Measurements from ENCODE around the gene BAZ1B. TPM values are rescaled to one million over a fixed set of nuclear protein-coding genes. Genes with fewer than 3 reads are reported as not detected.
"Not testable (repeated sequence)": the region's sequence is repeated elsewhere in the genome, so short reads cannot be mapped to it uniquely, and the experiment has no call there.

BAZ1B gene
- total RNA-seq, 5 donors from 2014 or later (not counting 1 experiment from before 2014, with no cell fraction given), result 57.1 to 64.5 (median 63.0) TPM

DNA sequence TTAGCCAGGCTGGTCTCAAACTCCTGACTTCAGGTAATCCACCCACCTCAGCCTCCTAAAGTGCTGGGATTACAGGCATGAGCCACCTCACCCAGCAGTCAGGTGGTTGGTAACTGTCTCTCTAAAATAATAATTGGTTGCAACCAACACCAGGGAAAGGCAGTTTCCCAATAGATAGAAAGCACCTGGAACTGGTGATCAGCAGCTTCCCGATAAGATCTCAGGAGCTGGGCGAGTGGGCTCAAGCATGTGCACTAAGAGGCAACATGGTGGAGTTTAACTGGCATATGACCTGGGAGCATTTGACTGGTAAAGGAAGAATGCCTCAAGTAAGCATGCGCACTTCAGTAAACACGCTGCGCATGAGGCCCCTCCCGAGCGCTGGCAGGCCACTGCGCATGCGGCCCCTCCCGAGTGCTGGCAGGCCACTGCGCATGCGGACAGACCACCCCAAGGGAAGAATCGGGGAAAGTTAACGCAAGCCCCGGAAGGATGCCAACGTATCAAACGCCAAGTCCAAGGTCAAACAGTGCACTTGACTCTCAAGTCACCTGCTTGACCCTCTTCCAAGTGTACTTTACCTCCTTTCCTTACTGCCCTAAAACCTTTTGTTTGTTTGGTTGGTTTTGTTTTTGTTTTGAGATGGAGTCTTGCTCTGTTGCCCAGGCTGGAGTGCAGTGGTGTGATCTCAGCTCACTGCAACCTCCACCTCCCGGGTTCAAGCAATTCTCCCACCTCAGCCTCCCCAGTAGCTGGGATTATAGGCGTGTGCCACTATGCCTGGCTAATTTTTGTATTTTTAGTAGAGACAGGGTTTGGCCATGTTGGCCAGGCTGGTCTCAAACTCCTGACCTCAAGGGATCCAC is 122.7 kb downstream of the BAZ1B start:
- Histone ChIP-seq H3K27me3 (replicated peaks in 1 of 2; ENCODE audit: control insufficient read depth in 2 of 2, extremely low read depth in 1 of 2, insufficient read depth in 2 of 2, low read length in 1 of 2) (peaks cover 0 to 21% of the 10 kb centered on the region in 2 experiments), H3K4me3 (ENCODE audit: control insufficient read depth in 1 of 2, extremely low read depth in 1 of 2, low read length in 1 of 2) (peak overlapping the region in 1 of 2 donors; percentile 15)
- peaks cover 4 to 22% of the 10 kb centered on the region in 2 donors for H3K27me3 Mint-ChIP-seq
- POLR2A ChIA-PET; H3K36me3 ChIP-seq (ENCODE audit: control insufficient read depth in 2 of 2, extremely low read depth in 1 of 2, insufficient read depth in 1 of 2, low read length in 1 of 2); H3K36me3 Mint-ChIP-seq; H3K9me3 Mint-ChIP-seq; H3K27ac ChIP-seq (ENCODE audit: low read length); H3K9me3 ChIP-seq; H3K4me1 ChIP-seq (ENCODE audit: control insufficient read depth in 1 of 2, extremely low read depth in 1 of 2, insufficient read depth in 2 of 2, low read length in 2 of 2); CTCF ChIA-PET; H3K4me1 Mint-ChIP-seq: not testable (repeated sequence)
- H3K27ac Mint-ChIP-seq, result peak overlapping the region in 1 of 2 donors; percentile 44
- peak; percentile 52 to 69 (median 60) for ATAC-seq (replicated peaks in 1 of 4)
- 77% methylated on average over 14 of the region's 19 CpGs for WGBS (ENCODE audit: insufficient coverage)
- H3K4me3 Mint-ChIP-seq, result peak overlapping the region in 2 of 3 donors; percentile 44 to 56
- DNase-seq, result peak; percentile 2 to 70 (median 44)

DNA sequence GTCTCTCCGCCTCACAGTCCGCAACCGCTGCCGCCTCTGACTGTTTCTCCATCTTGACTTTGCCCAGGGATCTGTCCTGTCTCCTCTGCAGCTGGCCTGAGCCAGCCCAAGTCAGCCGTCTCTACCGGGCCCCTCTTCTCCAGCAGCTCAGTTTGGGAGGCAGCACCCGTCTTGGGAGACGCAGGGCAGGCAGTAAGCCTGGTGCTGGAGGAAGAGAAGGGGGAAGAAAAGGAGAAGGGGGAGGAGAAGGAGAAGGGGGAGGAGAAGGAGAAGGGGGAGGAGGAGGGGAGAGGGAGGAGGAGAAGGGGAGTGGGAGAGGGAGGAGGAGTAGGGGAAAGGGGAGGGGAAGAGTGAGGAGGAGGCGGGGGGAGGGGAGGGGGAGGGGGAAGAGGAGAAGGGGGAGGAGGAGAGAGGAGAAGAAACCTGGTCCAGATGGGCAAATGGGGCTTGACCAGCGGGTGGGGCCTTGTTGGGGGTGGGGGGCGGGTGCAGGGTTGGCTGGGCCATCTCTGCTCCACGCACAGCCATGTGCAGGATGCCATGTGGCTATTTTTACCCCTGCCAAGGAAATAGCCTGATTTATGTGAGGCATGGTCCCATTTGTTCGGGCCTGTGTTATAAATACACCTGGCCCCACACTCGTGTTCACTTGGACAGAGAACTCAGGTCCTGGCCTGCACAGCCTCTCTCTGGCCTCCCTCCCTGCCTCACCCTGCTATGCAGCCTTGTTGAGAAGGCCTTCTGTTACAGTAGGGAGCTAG is 124.4 kb downstream of the BAZ1B start:
- Mint-ChIP-seq H3K27me3 (peaks cover 4 to 29% of the 10 kb centered on the region in 2 donors), H3K4me3 (no peak overlapping the region), H3K27ac (no peak overlapping the region), H3K9me3 (no peaks in the 10 kb centered on the region), H3K4me1 (peaks cover 0 to 1% (median 0%) of the 10 kb centered on the region in 3 donors), H3K36me3 (no peaks in the 10 kb centered on the region)
- Histone ChIP-seq H3K4me3 (ENCODE audit: control insufficient read depth in 1 of 2, extremely low read depth in 1 of 2, low read length in 1 of 2) (no peak overlapping the region), H3K4me1 (ENCODE audit: control insufficient read depth in 1 of 2, extremely low read depth in 1 of 2, insufficient read depth in 2 of 2, low read length in 2 of 2) (peaks cover 0 to 7% of the 10 kb centered on the region in 2 experiments), H3K27me3 (replicated peaks in 1 of 2; ENCODE audit: control insufficient read depth in 2 of 2, extremely low read depth in 1 of 2, insufficient read depth in 2 of 2, low read length in 1 of 2) (peaks cover 0 to 27% of the 10 kb centered on the region in 2 experiments), H3K36me3 (ENCODE audit: control insufficient read depth in 2 of 2, extremely low read depth in 1 of 2, insufficient read depth in 1 of 2, low read length in 1 of 2) (no peaks in the 10 kb centered on the region), H3K9me3 (no peaks in the 10 kb centered on the region), H3K27ac (ENCODE audit: low read length) (no peak overlapping the region)
- WGBS (ENCODE audit: insufficient coverage), result 61% methylated on average over 11 of the region's 14 CpGs
- DNase-seq, result no peak
- CTCF ChIA-PET, result no interaction called here
- POLR2A ChIA-PET, result no interaction called here
- no peak for ATAC-seq (replicated peaks in 1 of 4)

DNA sequence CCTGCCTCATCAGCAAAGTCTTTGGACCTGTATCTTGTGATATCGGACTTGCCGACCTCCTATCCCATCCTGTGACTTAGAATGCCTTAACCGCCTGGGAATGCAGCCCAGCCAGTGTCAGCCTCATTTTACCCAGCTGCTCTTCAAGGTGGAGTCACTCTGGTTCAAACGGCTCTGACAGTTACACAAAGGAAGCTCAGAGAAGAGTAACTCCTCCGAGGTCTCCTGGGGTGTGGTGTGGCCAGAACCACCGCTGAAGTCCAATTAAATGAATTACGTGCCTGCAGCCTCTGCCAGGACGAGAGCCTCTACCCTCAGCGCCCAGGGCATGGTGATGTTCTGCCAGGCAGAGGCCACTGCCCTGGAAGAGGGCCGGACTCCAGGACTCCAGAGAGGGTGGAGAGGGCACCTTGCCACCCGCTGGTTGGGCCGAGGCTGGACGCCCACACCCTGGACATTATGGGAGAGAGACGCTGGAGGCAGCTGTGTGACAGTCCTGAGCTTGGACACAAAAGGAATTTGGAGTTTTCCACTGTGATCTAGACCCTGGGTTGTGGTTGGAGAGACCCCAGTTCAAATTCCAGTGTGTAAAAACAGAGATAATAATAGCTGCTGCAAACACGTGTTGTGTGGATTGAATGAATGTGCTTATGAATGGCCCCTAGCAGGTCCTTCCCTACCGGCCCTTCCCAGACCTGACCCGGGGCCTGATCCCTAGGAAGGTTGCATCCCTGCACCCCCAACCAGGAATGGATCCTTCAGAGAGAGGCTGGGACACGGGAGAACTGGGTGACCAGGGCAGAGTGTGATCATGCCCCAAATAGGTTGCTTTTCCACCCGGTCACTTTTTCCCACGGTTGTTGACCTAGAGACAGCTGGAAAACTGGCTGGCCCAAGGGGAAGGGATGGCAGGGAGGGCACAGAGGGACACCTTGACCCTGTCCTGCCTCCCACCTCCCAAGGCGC is 126.3 kb downstream of the BAZ1B start:
- POLR2A ChIA-PET, result interaction anchor here in 1 of 2 donors (0.6 kb wide), 1 partner anchor 10 kb away, joined by 3 read pairs; no protein-coding TSS in a partner anchor
- Mint-ChIP-seq H3K36me3 (no peaks in the 10 kb centered on the region), H3K9me3 (no peaks in the 10 kb centered on the region), H3K4me3 (no peak overlapping the region), H3K27me3 (peaks cover 4 to 29% of the 10 kb centered on the region in 2 donors), H3K4me1 (peaks cover 0 to 1% (median 0%) of the 10 kb centered on the region in 3 donors), H3K27ac (no peak overlapping the region)
- CTCF ChIA-PET, result no interaction called here
- peaks cover 0 to 29% of the 10 kb centered on the region in 2 experiments for H3K27me3 ChIP-seq (replicated peaks in 1 of 2; ENCODE audit: control insufficient read depth in 2 of 2, extremely low read depth in 1 of 2, insufficient read depth in 2 of 2, low read length in 1 of 2)
- no peak overlapping the region for H3K27ac ChIP-seq (ENCODE audit: low read length)
- no peaks in the 10 kb centered on the region for H3K36me3 ChIP-seq (ENCODE audit: control insufficient read depth in 2 of 2, extremely low read depth in 1 of 2, insufficient read depth in 1 of 2, low read length in 1 of 2)
- peaks cover 0 to 7% of the 10 kb centered on the region in 2 experiments for H3K4me1 ChIP-seq (ENCODE audit: control insufficient read depth in 1 of 2, extremely low read depth in 1 of 2, insufficient read depth in 2 of 2, low read length in 2 of 2)
- no peak overlapping the region for H3K4me3 ChIP-seq (ENCODE audit: control insufficient read depth in 1 of 2, extremely low read depth in 1 of 2, low read length in 1 of 2)
- no peaks in the 10 kb centered on the region for H3K9me3 ChIP-seq
- ATAC-seq (replicated peaks in 1 of 4) (no peak), DNase-seq (no peak)
- 85% methylated on average over 17 of the region's 21 CpGs for WGBS (ENCODE audit: insufficient coverage)

DNA sequence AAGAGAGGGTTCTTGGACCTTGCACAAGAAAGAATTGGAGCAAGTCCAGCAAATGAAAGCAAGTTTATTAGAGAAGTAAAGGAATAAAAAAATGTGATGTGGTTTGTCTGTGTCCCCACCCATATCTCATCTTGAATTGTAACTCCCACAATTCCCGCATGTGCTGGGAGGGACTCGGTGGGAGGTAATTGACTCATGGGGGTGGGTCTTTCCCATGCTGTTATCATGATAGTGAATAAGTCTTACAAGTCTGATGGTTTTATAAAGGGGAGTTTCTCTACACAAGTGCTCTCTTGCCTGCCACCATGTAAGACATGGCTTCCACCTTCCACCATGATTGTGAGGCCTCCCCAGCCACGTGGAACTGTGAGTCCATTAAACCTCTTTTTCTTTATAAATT is 127.7 kb downstream of the BAZ1B start:
- Histone ChIP-seq H3K27ac (ENCODE audit: low read length) (no peak overlapping the region), H3K36me3 (ENCODE audit: control insufficient read depth in 2 of 2, extremely low read depth in 1 of 2, insufficient read depth in 1 of 2, low read length in 1 of 2) (no peaks in the 10 kb centered on the region), H3K9me3 (no peaks in the 10 kb centered on the region), H3K27me3 (replicated peaks in 1 of 2; ENCODE audit: control insufficient read depth in 2 of 2, extremely low read depth in 1 of 2, insufficient read depth in 2 of 2, low read length in 1 of 2) (peaks cover 0 to 29% of the 10 kb centered on the region in 2 experiments), H3K4me3 (ENCODE audit: control insufficient read depth in 1 of 2, extremely low read depth in 1 of 2, low read length in 1 of 2) (no peak overlapping the region), H3K4me1 (ENCODE audit: control insufficient read depth in 1 of 2, extremely low read depth in 1 of 2, insufficient read depth in 2 of 2, low read length in 2 of 2) (peaks cover 0 to 5% of the 10 kb centered on the region in 2 experiments)
- DNase-seq (no peak), ATAC-seq (replicated peaks in 1 of 4) (no peak)
- peaks cover 0 to 7% (median 4%) of the 10 kb centered on the region in 3 donors for H3K9me3 Mint-ChIP-seq
- peaks cover 4 to 28% of the 10 kb centered on the region in 2 donors for H3K27me3 Mint-ChIP-seq
- peaks cover 0 to 1% (median 0%) of the 10 kb centered on the region in 3 donors for H3K4me1 Mint-ChIP-seq
- ChIA-PET CTCF (no interaction called here), POLR2A (no interaction called here)
- no peak overlapping the region for H3K4me3 Mint-ChIP-seq
- WGBS (ENCODE audit: insufficient coverage), result no CpG with 5 or more reads among the region's 3 CpGs
- no peak overlapping the region for H3K27ac Mint-ChIP-seq
- no peaks in the 10 kb centered on the region for H3K36me3 Mint-ChIP-seq

DNA sequence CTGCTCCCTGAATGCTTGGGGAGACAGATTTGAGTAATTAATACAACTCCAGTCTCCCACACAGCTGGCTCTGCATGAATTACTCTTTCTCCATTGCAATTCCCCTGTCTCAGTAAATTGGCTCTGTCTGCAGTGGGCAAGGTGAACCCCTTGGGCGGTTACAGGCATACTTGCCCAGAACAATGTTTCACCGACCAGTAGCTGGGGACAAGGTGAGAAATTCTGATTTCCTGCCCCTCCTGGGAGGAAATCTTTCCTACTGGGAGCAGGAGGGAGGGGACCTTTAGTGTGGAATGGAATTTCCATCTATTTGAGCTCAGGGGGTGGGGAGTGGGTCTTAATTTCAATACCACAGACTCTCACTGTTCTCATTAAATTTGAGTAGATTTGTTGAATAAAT is 130.7 kb downstream of the BAZ1B start:
- no peak overlapping the region for H3K27ac Mint-ChIP-seq
- POLR2A ChIA-PET, result no interaction called here
- CTCF ChIA-PET, result no interaction called here
- H3K36me3 Mint-ChIP-seq, result no peaks in the 10 kb centered on the region
- Histone ChIP-seq H3K4me3 (ENCODE audit: control insufficient read depth in 1 of 2, extremely low read depth in 1 of 2, low read length in 1 of 2) (no peak overlapping the region), H3K27me3 (replicated peaks in 1 of 2; ENCODE audit: control insufficient read depth in 2 of 2, extremely low read depth in 1 of 2, insufficient read depth in 2 of 2, low read length in 1 of 2) (peaks cover 0 to 19% of the 10 kb centered on the region in 2 experiments), H3K4me1 (ENCODE audit: control insufficient read depth in 1 of 2, extremely low read depth in 1 of 2, insufficient read depth in 2 of 2, low read length in 2 of 2) (no peaks in the 10 kb centered on the region), H3K27ac (ENCODE audit: low read length) (no peak overlapping the region), H3K36me3 (ENCODE audit: control insufficient read depth in 2 of 2, extremely low read depth in 1 of 2, insufficient read depth in 1 of 2, low read length in 1 of 2) (no peaks in the 10 kb centered on the region), H3K9me3 (peaks cover 4% of the 10 kb centered on the region)
- no peak overlapping the region for H3K4me3 Mint-ChIP-seq
- ATAC-seq (replicated peaks in 1 of 4), result no peak
- no CpG with 5 or more reads among the region's 2 CpGs for WGBS (ENCODE audit: insufficient coverage)
- peaks cover 10 to 26% (median 16%) of the 10 kb centered on the region in 3 donors for H3K9me3 Mint-ChIP-seq
- peaks cover 0 to 22% of the 10 kb centered on the region in 2 donors for H3K27me3 Mint-ChIP-seq
- DNase-seq, result no peak
- no peaks in the 10 kb centered on the region for H3K4me1 Mint-ChIP-seq

All from T-cell (primary cell).